GDM1 (cell line): ENCODE results near the gene TEKT4.
"Not testable (repeated sequence)": the region's sequence is repeated elsewhere in the genome, so short reads cannot be mapped to it uniquely, and the experiment has no call there.

Experiments
- DNase-seq: peaks from one replicate; lab custom pipeline; 2025; lab: John Stamatoyannopoulos, UW

TEKT4 gene, protein sequence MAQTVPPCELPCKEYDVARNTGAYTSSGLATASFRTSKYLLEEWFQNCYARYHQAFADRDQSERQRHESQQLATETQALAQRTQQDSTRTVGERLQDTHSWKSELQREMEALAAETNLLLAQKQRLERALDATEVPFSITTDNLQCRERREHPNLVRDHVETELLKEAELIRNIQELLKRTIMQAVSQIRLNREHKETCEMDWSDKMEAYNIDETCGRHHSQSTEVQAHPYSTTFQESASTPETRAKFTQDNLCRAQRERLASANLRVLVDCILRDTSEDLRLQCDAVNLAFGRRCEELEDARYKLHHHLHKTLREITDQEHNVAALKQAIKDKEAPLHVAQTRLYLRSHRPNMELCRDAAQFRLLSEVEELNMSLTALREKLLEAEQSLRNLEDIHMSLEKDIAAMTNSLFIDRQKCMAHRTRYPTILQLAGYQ

DNA sequence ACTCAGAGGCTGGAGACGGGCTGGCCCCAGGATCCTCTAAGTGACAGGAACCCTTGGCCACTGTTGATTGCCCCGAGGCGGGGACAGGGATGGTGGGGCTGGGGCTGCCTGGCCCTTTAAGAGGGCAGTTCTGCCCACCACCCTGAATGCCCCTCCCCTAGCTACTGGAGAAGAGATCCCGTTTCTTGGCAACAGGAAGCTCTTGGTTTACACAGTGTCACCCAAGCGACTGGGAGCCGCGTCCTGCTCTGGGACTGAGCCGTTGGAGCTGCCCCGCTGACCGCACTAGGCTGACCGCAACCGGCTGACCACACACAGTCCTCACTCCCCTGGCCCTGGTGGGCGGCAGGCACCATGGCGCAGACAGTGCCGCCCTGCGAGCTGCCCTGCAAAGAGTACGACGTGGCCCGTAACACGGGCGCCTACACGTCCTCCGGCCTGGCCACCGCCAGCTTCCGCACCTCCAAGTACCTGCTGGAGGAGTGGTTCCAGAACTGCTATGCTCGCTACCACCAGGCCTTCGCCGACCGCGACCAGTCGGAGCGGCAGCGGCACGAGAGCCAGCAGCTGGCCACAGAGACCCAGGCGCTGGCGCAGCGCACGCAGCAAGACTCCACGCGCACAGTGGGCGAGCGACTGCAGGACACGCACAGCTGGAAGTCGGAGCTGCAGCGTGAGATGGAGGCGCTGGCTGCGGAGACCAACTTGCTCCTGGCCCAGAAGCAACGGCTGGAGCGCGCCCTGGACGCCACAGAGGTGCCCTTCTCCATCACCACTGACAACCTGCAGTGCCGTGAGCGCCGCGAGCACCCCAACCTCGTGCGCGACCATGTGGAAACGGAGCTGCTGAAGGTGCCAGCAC lies at the start of gene TEKT4:
Gene TEKT4 (plus strand): TSS at position 205 of the 862 bp plus-strand sequence. CDS start 150 bp downstream, at position 355.
- no peak for DNase-seq

DNA sequence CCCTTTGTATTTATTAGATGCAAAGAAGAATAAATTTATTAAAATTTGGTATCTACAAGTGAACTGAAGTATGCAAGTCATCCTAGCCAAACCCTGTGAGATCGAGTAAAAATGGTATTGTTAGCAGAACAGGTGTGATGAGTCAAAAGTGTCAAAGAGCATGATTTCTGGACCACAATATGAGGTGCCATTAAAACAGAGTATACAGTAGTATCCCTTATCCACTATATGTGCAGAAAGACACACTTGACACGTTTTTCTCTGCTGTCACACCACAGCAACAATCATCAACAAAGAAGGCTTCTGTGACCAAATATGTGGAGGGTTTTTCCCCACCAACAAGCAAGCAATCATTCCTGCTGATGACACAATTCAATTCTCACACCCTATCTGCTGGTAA lies 32.0 kb upstream of the TEKT4 start:
- DNase-seq, result not testable (repeated sequence)

DNA sequence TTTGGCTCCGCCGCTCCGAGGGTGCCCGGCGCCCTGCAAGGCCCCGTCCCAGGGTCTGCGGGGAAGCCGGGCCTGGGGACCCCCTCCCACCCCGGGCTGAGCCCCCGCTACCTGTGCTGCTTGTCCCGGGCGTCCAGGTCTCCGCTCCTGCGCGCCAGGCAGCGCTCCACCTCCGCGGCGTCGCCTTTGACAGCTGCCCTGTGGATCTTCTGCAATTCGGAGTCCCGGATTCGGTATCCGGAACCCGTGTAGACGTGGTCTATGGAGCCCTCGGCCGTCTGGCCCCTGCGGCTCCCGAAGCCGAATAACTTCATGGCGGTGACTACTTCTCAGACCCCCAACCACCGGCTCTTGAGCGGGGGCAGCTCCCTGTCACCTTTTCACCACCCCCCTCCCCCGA lies 14.4 kb upstream of the TEKT4 start:
- DNase-seq, result not testable (repeated sequence)

DNA sequence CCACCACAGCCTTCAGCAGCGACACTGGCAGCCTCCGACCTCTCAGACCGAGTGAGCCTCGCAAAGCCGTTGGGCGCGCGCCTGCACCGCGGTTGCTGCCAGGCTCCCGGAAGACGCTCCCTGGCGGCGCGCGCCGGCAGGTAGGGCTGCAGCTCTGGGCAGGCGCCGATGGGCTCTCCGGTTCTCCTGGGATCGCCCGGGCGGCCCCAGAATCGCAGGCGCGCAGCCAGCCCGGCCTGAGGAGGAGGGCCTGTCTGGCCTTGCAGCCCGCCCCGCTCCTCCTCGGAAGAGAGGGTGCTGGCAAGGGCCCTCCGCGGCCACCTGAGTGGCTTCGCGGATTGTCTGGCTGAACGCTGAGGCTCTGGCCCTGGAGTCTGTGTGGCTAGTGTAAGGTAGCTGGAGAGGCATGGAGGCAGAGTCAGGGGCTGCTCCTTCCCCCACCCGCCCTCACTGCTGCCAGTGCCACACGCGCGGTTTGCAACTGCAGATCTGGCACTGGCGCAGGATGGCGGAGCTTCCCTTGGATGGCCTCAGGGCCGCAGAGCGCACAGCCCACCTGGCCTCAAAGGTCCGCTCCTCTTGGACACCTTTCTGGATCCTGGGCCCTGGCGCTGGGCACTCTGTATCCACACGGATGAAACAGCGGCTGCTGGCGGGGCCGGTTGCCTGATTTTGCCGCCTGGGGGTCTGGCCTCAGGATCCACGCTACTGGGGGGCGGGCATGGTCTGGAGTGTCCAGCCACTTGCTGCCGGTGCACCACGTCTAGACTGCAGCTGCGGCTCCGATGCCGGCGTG lies 13.7 kb upstream of the TEKT4 start:
- DNase-seq, result not testable (repeated sequence)

DNA sequence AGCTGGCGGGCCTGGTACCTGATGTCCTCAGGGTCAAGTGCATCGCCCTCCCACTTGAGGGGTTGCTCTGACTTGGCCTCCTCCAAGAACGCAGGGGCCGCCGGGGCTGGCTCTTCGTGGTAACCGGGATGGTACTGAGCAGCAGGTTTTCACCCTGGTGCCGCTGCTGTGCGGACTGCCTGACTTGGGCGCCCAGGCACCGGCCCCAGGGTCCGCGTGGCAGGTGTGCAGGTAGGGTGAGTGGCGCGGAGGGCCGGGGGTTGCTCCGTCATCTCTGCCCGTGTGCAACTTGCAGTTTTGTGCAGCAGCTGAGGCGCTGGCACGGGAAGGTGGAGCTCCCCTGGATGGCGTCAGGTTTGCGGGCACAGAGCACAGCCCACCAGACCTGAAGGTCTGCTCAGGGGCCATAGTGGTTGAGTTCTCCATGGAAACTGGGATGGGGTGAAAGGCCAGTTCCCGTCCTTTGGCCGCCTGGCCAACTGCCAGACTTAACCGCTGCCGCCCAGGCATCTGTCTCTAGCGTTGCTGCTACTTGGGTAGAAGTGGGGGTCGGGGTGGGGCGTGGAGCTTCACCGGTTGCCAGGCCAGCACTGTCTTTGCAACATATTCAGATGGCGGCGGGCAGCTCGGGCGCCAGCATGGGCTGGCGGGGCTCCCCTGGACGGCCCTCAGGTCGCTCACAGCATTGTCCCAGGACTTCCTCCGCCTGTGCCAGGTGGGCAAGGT lies 12.9 kb upstream of the TEKT4 start:
- not testable (repeated sequence) for DNase-seq

DNA sequence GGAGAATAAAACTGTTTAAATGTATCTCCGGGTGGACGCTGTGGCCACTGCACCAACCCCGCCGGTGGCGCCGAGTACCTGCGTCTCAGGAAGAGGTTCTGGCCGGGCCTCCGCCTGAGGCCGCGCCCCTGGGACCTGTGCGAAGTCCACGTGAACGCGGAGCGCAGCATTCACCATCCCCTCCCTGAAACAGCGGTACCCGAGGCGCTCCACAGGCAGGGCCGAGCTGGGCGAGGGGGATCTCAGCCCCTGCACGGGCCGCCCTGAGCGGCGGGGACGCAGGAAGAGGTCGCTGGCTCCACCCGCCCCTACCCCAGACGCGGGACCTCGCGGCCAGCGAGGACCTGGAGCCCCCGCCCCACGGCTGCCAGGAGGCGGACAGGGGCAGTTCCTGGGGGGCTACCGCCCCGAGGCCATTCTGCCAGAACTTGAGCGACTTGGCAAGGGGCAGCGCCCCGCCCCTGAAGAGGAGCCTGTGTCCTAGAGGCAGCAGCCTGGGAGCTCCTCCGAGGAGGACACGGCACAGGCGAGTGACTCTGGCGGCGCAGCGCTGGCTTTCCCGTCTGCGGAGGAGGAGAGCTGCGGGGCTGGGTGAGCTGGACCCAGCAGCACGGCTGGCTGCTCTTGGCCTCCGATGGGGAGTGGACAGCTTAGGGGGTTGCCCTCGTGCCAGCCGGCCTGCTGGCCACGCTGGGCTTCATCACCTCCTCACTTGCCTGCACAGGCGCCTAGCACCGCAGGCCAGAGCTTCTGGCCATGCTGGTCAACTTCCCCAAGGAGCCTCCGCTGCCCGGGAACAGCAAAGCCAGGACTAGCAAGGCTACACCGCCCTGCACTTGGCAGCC lies 9.7 kb upstream of the TEKT4 start:
- no peak for DNase-seq

DNA sequence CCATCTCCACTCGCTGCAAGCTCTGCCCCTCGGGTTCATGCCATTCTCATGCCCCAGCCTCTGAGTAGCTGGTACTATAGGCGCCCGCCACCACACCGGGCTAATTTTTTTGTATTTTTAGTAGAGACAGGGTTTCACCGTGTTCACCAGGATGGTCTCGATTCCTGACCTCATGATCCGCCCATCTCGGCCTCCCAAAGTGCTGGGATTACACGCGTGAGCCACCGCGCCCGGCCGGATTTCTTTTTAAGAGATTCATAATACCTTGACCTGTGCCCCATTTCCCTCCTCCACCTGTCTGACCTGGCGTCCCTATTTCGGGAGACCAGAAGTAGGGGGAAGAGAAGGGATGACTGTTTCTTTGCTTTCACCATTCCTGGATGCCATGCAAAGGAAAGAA lies 8.3 kb upstream of the TEKT4 start:
- DNase-seq, result not testable (repeated sequence)

DNA sequence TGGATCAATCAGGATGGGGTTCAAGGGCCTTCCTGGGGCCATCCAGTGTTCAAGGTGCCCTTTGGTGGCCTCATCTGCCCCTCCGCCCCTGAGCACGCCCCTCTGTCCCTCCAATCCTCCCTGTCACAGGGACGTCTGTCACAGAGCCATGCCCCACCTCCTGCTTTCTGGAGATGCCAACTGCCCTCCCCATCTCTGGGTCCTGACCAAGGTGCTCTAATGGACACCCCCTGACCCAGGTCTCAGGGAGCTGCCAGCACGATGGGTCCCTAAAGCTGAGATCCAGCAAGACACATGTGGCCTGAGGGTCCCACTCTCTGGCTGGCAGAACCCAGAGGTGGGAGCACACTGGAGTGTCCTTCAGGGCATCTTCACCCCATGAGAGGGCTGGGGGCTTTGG lies 2.1 kb upstream of the TEKT4 start:
- no peak for DNase-seq

DNA sequence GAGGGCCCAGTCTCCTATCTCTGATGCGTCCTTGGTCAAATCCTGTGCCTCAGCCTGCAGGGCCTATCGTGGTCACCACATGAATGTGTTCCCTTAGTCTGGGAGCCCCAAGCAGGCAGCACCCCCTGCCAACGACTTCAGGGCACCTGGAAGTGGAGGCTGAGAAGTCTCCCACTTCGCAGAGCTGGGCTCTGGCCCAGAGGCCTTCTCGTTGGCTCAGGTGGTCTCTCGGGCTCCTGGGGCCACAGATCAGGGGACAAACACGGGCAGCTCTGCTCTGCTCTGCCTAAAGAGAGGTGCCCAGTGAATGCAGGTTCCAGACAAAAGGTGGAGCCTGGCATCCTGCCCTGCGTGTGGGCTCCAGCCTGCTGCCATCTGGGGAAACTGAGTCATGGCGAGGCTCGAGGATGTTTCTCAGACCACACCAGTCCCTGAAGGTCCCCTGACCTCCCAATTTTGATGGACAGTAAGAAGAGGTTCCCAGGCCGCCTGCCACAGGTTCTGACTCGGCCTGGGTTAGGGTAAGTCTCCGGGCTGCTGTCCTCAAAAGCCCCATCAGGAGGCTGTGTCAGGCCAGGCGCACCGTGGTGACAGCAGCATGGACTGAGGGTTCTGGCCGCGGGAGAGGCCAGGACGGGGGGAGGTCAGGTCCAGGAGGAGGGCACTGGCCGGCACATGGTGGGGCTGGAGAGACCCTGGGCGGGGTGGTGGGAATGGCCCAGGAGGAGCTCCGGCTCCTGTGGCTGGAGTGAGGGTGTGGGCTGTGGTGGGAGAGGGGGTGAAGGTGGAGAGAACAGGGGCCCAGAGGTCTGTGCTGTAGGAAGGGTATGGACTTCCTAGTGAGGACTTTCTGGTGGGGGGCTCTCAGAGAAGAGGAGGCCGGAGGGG lies 1.4 kb upstream of the TEKT4 start:
- DNase-seq, result no peak

DNA sequence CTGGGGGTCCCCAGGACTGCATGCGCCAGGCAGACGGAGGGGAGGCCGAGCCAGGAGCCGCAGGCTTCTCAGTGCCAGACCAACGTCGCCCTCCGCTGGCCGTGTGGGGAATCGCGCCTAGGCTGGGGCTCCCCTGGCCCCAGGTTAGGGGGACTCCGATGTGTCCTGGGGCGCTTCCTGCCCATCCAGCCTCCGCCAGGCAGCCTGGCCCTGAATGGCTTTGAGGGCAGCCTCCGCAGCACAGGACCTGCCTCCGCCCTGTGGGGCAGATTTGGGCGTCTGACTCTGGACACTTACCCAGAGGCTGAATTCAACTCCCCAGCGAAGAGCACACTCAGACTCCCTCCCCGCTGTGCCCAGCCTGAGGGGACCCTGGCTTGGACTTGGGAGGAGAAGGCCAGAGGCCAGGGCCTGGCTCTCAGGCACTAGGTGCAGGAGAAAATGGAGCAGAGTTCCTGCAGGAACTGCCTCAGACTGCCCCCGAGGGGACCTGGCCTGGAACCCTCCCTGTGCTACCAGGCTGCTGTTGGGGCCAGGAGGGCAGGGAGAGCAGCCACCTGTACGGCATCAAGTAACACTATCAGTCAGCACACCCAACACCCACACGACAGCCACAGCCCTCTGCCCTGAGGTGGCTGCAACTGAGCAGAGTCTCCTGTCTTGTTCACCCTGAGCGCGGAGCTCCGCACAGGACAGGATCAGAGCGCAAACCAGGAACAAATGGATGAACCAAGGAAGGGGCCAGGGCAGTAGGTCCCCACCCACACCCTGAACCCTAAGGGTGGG lies 597 bp upstream of the TEKT4 start:
- DNase-seq, result no peak

DNA sequence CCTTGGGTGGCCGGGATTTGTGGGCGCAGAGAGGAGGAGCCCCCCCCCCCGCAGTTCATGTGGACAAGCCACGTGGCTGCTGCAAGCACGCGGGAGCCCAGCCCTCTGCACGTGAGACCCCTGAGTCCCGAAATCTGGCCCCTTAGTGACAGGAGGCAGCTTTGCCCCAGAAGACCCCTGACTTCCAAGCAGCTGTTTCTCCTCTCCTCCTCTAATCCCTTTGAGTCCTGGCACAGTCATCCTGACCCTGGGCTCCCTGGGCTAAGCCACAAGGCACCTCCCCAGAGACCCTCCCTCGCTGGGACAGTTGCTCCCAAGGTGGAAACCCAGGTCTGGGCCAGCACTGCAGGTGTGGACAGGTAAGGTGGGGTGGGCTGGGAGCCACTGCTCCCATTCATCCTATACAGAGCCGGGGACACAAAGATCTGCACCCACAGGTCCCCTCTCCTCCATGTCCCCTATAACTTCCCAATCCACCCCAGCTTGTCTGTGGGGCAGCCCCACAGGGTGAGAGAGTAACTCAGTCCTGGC lies 923 bp downstream of the TEKT4 start:
- DNase-seq, result no peak

DNA sequence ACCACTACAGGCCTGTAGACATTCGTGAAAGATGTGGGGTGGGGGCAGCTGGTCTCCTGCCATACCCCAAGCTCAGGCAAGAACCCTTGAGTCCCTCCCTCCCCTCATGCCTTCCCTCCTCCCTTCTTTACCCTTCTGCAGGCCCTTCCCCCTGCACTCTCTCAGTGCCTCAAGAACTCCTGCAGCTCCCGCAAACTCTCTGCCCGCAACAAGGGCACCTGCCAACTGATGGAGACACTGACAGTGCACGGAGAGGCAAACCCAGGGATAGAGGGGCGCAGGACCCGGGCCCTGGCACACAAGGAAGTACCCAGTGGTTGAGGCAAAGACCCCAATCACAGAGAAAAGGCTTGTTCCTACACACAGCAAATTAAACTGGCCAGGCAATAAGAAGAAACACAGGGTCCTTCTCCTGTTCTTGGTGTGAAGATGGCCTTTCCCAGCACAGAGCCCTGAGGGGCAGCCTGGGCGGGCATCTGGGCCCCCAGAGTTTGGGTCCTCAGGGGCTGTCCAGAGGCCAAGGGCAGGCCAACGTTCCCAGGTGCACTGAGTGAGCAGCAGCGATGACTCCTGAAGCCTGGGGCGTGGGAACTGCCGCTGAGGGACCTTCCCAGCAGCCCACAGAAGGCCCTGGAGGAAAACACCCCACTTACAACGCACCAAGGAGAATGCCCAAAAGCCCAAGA lies 1.6 kb downstream of the TEKT4 start:
- DNase-seq, result no peak

DNA sequence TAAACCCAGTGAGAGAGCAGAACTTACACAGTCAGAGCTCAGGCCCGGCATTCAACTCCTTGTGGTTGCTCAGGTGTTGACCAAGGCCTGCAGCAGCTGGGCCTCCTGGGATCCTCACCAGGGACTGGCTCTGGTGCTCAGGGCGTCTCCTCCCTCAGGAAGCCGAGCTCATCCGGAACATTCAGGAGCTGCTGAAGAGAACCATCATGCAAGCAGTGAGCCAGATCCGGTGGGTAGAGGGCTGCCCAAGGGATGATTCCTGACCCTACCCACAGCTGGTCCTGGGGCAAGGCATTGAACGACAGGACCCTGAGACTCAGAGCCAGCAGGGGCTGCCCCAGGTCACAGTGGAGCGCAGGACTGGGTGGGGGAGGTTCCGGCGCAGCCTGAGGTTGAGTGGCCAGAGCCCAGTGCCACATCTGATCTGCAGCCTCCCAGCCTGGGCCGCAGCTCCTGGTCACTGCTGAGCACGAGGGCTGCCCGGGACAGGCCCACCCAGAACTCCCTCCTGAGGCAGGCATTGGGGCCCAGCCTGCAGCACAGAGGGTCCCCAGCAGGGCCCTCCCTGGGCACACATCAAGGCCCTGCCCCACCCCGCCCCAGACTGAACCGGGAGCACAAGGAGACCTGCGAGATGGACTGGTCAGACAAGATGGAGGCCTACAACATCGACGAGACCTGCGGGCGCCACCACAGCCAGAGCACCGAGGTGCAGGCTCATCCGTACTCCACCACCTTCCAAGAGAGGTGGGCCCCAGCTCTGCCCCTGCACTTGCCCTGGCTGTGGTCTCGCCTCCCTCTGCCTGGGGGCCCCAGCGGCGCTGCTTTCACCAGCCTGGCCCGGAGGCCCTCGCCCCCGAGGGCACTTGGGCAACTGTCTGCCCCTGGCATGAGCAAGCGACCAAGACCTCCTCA lies 2.4 kb downstream of the TEKT4 start:
- DNase-seq, result no peak

DNA sequence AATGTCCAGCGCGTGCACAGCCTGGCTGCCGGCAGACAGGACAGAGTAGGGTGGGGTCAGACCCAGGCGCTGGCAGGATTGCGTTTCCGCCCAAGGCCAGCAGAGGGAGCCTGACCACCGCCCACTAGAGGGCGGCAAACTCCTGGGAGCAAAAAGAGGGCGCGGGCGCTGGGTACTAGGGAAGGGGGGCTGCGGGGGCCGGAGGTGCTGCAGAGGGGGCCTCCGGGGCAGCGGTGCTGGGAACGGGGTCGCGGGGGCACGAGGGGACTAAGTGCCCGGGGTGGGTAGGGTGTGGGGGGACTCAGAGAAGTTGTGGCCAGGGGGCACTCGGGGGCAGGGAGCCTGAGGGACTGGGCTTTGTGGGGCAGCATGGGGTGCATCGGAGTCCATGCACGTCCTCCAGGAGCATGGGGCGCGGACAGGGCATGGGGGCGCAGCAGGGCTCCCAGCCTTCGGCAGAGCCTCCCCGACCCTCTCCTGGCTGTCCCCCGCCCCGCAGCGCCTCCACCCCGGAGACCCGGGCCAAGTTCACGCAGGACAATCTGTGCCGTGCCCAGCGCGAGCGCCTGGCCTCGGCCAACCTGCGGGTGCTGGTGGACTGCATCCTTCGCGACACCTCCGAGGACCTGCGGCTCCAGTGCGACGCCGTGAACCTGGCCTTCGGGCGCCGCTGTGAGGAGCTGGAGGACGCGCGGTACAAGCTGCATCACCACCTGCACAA lies 3.2 kb downstream of the TEKT4 start:
- DNase-seq, result peak; percentile 10

DNA sequence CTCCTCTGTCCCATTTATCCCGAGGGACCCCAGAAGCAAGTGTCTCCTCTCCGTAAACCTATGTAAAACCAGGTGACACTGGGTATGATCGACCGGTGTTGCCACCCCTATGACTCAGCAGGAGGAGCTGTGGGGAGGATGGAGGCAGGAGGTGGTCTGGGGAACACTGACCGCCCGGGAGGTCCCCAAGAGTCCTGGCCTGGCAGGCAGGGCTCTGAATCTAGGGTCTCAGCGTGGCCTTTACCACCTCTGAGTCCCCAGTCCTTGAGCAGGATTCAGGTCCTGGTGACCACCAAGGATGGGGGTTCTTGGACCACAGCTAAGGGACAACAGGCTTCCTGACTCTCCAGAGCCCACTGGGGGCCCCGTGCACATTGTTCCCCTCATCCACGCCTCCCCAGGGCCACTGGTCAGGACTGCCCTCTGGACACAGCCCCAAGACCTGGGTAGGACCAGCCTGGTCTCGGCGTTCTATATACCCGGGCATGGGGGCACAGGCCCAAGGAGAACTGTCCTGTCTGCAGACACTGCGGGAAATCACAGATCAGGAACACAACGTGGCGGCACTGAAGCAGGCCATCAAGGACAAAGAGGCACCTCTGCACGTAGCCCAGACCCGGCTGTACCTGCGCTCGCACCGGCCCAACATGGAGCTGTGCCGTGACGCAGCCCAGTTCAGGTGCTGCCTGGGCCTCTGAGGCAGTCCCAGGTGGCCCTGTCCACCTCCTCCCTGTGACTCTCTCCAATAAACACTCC lies 4.0 kb downstream of the TEKT4 start:
- DNase-seq, result no peak
